ENCODE results near the gene PAK6. TPM values are rescaled to one million over a fixed set of nuclear protein-coding genes. Genes with fewer than 3 reads are reported as not detected.

Gene PAK6
- total and polyA plus RNA-seq, 9 of the 15 experiments (the other 6 are each of a cell fraction or from before 2014, with no cell fraction given), result 0.03 to 0.74 (median 0.16) TPM; not detected in 2

DNA sequence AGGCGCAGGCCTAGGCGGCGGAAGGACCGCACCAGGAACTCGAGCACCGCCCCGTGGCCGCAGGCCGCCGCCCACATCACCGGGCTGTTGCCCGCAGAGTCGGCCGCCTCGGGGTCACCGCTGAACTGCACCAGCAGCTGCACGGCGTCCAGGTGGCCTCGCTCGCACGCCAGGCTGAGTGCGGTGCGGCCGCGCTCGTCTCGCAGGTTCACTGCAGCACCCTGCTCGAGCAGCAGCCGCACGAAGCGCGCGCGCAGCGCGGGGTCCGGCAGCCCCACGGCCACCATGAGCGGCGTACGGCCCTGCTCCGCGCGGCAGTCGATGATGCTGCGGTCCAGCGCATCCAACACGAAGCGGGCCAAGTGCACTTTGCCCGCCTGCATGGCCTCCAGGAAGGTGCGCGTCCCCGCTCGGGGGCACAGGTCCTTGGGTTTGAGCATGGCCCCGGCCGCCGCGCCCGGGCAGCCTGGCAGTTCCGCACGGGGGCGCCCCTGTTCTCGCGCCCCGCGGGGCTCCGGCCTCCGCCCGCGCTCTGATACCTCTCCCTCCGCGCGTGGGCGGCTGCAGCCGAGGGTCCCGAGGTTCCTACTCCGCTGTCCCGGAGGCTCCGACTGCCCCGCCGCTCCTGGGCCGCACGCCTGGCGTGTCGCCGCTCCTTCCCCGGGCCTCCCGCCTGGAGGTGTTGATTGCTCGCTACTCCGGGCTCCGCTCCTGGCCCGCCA, 43.4 kb downstream of the PAK6 start (continued):
- TF ChIP-seq, protein P1, sequence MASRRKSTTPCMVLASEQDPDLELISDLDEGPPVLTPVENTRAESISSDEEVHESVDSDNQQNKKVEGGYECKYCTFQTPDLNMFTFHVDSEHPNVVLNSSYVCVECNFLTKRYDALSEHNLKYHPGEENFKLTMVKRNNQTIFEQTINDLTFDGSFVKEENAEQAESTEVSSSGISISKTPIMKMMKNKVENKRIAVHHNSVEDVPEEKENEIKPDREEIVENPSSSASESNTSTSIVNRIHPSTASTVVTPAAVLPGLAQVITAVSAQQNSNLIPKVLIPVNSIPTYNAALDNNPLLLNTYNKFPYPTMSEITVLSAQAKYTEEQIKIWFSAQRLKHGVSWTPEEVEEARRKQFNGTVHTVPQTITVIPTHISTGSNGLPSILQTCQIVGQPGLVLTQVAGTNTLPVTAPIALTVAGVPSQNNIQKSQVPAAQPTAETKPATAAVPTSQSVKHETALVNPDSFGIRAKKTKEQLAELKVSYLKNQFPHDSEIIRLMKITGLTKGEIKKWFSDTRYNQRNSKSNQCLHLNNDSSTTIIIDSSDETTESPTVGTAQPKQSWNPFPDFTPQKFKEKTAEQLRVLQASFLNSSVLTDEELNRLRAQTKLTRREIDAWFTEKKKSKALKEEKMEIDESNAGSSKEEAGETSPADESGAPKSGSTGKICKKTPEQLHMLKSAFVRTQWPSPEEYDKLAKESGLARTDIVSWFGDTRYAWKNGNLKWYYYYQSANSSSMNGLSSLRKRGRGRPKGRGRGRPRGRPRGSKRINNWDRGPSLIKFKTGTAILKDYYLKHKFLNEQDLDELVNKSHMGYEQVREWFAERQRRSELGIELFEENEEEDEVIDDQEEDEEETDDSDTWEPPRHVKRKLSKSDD (conservative IDR thresholded peaks at IDR 0.05; ENCODE audit: low read length), result no peak
- TF ChIP-seq TEAD1 (CRISPR knock-in tag; IDR thresholded peaks at IDR 0.05), result peak in 1 of 2 experiments; percentile 76; a peak in 2 of 4 replicates
- no peak for TF ChIP-seq LEF1 (IDR thresholded peaks at IDR 0.05)
- TF ChIP-seq ZNF668 (CRISPR knock-in tag; IDR thresholded peaks at IDR 0.05), result no peak
- peak; percentile 65 for TF ChIP-seq ZNF431 (CRISPR knock-in tag; IDR thresholded peaks at IDR 0.05)
- no peak for TF ChIP-seq PHF20 (IDR thresholded peaks at IDR 0.05; ENCODE audit: partially characterized antibody)
- no peak for TF ChIP-seq ZNF324 (CRISPR knock-in tag; IDR thresholded peaks at IDR 0.05)
- TF ChIP-seq TAF1 (IDR thresholded peaks at IDR 0.05; ENCODE audit: control insufficient read depth, extremely low read depth, insufficient read depth, low read length, severe bottlenecking), result no peak
- TF ChIP-seq NFXL1 (CRISPR knock-in tag; IDR thresholded peaks at IDR 0.05), result no peak
- TF ChIP-seq, protein P2, sequence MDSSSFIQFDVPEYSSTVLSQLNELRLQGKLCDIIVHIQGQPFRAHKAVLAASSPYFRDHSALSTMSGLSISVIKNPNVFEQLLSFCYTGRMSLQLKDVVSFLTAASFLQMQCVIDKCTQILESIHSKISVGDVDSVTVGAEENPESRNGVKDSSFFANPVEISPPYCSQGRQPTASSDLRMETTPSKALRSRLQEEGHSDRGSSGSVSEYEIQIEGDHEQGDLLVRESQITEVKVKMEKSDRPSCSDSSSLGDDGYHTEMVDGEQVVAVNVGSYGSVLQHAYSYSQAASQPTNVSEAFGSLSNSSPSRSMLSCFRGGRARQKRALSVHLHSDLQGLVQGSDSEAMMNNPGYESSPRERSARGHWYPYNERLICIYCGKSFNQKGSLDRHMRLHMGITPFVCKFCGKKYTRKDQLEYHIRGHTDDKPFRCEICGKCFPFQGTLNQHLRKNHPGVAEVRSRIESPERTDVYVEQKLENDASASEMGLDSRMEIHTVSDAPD (CRISPR knock-in tag; IDR thresholded peaks at IDR 0.05), result no peak
- TF ChIP-seq MCM7 (IDR thresholded peaks at IDR 0.05), result no peak
- no peak for TF ChIP-seq CREB1 (IDR thresholded peaks at IDR 0.05)
- TF ChIP-seq CREB1 (CRISPR knock-in tag; IDR thresholded peaks at IDR 0.05), result peak; percentile 67; the same call in 1 of the 2 replicates
- TF ChIP-seq PHF8 (IDR thresholded peaks at IDR 0.05; ENCODE audit: borderline replicate concordance, low read length), result peak; percentile 32; the same call in 1 of the 2 replicates
- TF ChIP-seq RAD51 (IDR thresholded peaks at IDR 0.05; ENCODE audit: borderline replicate concordance, low read depth), result no peak
- TF ChIP-seq BDP1 (IDR thresholded peaks at IDR 0.05; ENCODE audit: insufficient read depth, insufficient read length), result no peak
- TF ChIP-seq MCM2 (IDR thresholded peaks at IDR 0.05; ENCODE audit: low read depth), result no peak
- TF ChIP-seq ZNF239 (CRISPR knock-in tag; IDR thresholded peaks at IDR 0.05), result no peak
- TF ChIP-seq GTF2E2 (tag; IDR thresholded peaks at IDR 0.05), result no peak
- no peak for TF ChIP-seq NR2C1 (IDR thresholded peaks at IDR 0.05)
- no peak for TF ChIP-seq NR2C1 (tag; IDR thresholded peaks at IDR 0.05)
- TF ChIP-seq ZNF24 (IDR thresholded peaks at IDR 0.05), result no peak
- TF ChIP-seq, protein P3, sequence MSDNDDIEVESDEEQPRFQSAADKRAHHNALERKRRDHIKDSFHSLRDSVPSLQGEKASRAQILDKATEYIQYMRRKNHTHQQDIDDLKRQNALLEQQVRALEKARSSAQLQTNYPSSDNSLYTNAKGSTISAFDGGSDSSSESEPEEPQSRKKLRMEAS (CRISPR knock-in tag; IDR thresholded peaks at IDR 0.05), result peak; percentile 82
- no peak for TF ChIP-seq ZKSCAN1 (IDR thresholded peaks at IDR 0.05; ENCODE audit: low read depth, low read length)
- TF ChIP-seq CBX1 (IDR thresholded peaks at IDR 0.05; ENCODE audit: low read depth), result 0 out of 2 replicates have a peak, but pooled peaks have one; percentile 52
- TF ChIP-seq ZNF764 (CRISPR knock-in tag; IDR thresholded peaks at IDR 0.05; ENCODE audit: low read depth), result no peak
- TF ChIP-seq MEF2D (tag; conservative IDR thresholded peaks at IDR 0.05; ENCODE audit: low read depth), result no peak
- peak; percentile 66 for TF ChIP-seq RBBP5 (IDR thresholded peaks at IDR 0.05; ENCODE audit: borderline replicate concordance, insufficient read depth, low read length, poor library complexity, severe bottlenecking)

Data from K562 (cell line).